K562 (cell line): ENCODE results near the gene EXT2. TPM values are rescaled to one million over a fixed set of nuclear protein-coding genes. Genes with fewer than 3 reads are reported as not detected.

Experiments used
- ATAC-seq: fragments of 200-7000 bp; cut with Tn5 transposase; 3 replicates; pipeline ENCODE4 v1.9.1; 2020; ENCODE audit warnings: moderate library complexity
- BruUV-seq: library from RNA; stranded (reverse); fragments of 400-500 nt; replicated peaks from 2 replicates; lab custom pipeline; 2021; lab: Mats Ljungman, UMichigan
- CTCF ChIA-PET: fragments of 300-600 bp; formaldehyde crosslinking; extraction: SDS; loops from one replicate; lab custom pipeline; 2021; ENCODE audit warnings: low intra/inter-chr PET ratio; lab: Yijun Ruan, JAX
- POLR2A ChIA-PET: fragments of 300-600, 350-650 bp; sonication (Branson Sonifier 250); formaldehyde crosslinking; extraction: SDS; loops from one replicate; lab custom pipeline; 2021; ENCODE audit warnings: antibody characterized with exemption, inconsistent platforms; lab: Yijun Ruan, JAX
- DNase-seq, 4 experiments: peaks; one replicate each; pipeline versions ENCODE4 v3.0.0 to v3.0.0-alpha.2; 2011 to 2018; ENCODE audit warnings: low spot score in 3 of 4, mixed read lengths in 3 of 4; ENCODE audit errors: extremely low read depth in 1 of 4
- FAIRE-seq: peaks from 2 replicates; lab custom pipeline; 2011; peaks lifted over from hg19 to GRCh38; lab: Jason Lieb, UNC
- H2AFZ ChIP-seq: 2 replicates; pipeline ENCODE4 v1.6.0; 2011; ENCODE audit warnings: low read depth, low read length, control low read depth, inconsistent platforms
- H3K27ac ChIP-seq: fragments of 200-600 bp; 3 replicates; pipeline ENCODE4 v1.8.0; 2011; ENCODE audit warnings: low read depth, mild to moderate bottlenecking, control low read depth, inconsistent platforms, low read length, moderate library complexity, mixed read lengths; ENCODE audit errors: extremely low read depth
- H3K27me3 ChIP-seq, 2 experiments: fragments of 300-600 bp in 1 of 2; 2 replicates in 1 of 2; 3 replicates in 1 of 2; pipeline versions ENCODE4 v1.6.0 to v1.8.0; 2011; ENCODE audit warnings: inconsistent platforms in 2 of 2, low read length in 2 of 2, mild to moderate bottlenecking in 1 of 2, mixed read lengths in 1 of 2, moderate library complexity in 1 of 2; ENCODE audit not compliant: control insufficient read depth in 2 of 2, insufficient read depth in 2 of 2
- H3K36me3 ChIP-seq: fragments of 300-600 bp; 3 replicates; pipeline ENCODE4 v1.8.0; 2011; ENCODE audit warnings: mild to moderate bottlenecking, low read length, inconsistent platforms; ENCODE audit not compliant: control insufficient read depth, insufficient read depth
- H3K4me1 ChIP-seq, 2 experiments: fragments of 200-600 bp in 1 of 2; replicated peaks in 1 of 2; 2 replicates in 1 of 2; 3 replicates in 1 of 2; pipeline versions ENCODE4 v1.5.1 to v1.8.0; 2011; ENCODE audit warnings: inconsistent platforms in 2 of 2, low read length in 2 of 2, mild to moderate bottlenecking in 1 of 2, mixed read lengths in 1 of 2, moderate library complexity in 1 of 2; ENCODE audit not compliant: control insufficient read depth in 2 of 2, insufficient read depth in 2 of 2
- H3K4me2 ChIP-seq: 2 replicates; pipeline ENCODE4 v1.6.1; 2011; ENCODE audit warnings: low read length, control low read depth, inconsistent platforms, mixed read lengths; ENCODE audit not compliant: insufficient read depth
- H3K4me3 ChIP-seq: fragments of 200-600 bp; sonication (generic), shearing (Covaris generic); 2 replicates; pipeline ENCODE4 v1.5.1; 2016; ENCODE audit warnings: control low read depth, inconsistent platforms
- H3K79me2 ChIP-seq: fragments of 200-600 bp; 3 replicates; pipeline ENCODE4 v1.8.0; 2011; ENCODE audit warnings: low read length, inconsistent platforms; ENCODE audit not compliant: control insufficient read depth, insufficient read depth
- H3K9ac ChIP-seq, 2 experiments: 2 replicates each; pipeline versions ENCODE4 v1.6.0 to v1.6.1; 2011; ENCODE audit warnings: low read depth in 2 of 2, low read length in 2 of 2, control low read depth in 1 of 2, inconsistent platforms in 1 of 2, mild to moderate bottlenecking in 1 of 2, mixed read lengths in 1 of 2; ENCODE audit not compliant: insufficient read depth in 1 of 2
- H3K9me1 ChIP-seq: one replicate; pipeline ENCODE4 v1.6.0; 2011; ENCODE audit warnings: inconsistent platforms, mild to moderate bottlenecking, low read length, moderate library complexity; ENCODE audit not compliant: control insufficient read depth, insufficient read depth
- H3K9me3 ChIP-seq: replicated peaks from 2 replicates; pipeline ENCODE4 v1.5.1; 2011; ENCODE audit warnings: low read depth, low read length, inconsistent platforms; ENCODE audit not compliant: control insufficient read depth, insufficient read depth
- H4K20me1 ChIP-seq: replicated peaks from 2 replicates; pipeline ENCODE4 v1.6.1; 2011; ENCODE audit warnings: low read length, inconsistent platforms, mixed read lengths; ENCODE audit not compliant: control insufficient read depth, insufficient read depth
- HDAC2 ChIP-seq: fragments of 450-650 bp; IDR thresholded peaks from 2 replicates; pipeline ENCODE4 v1.6.1; 2016; ENCODE audit warnings: mild to moderate bottlenecking
- HOXB6 ChIP-seq: fragments of 250-450 bp; sonication (Bioruptor Pico); IDR thresholded peaks from 2 replicates; pipeline ENCODE4 v1.5.1; 2022; ENCODE audit warnings: mild to moderate bottlenecking, borderline replicate concordance
- JUNB ChIP-seq: fragments of 450-650 bp; formaldehyde crosslinking; conservative IDR thresholded peaks from 2 replicates; pipeline ENCODE4 v1.4.0; 2020; ENCODE audit warnings: mild to moderate bottlenecking
- KLF10 ChIP-seq: fragments of 250-450 bp; sonication (Bioruptor Pico); IDR thresholded peaks from 2 replicates; pipeline ENCODE4 v1.6.1; 2021; ENCODE audit warnings: matching md5 sums
- MCM2 ChIP-seq: fragments of 450-650 bp; IDR thresholded peaks from 2 replicates; pipeline ENCODE4 v1.6.1; 2017; ENCODE audit warnings: low read depth, mild to moderate bottlenecking
- PCBP2 ChIP-seq: fragments of 200-400 bp; formaldehyde crosslinking; IDR thresholded peaks from 2 replicates; pipeline ENCODE4 v1.6.1; 2018; ENCODE audit warnings: low read length, low read depth, mild to moderate bottlenecking, moderate library complexity; ENCODE audit not compliant: poor library complexity, severe bottlenecking
- PKNOX1 ChIP-seq: fragments of 450-650 bp; IDR thresholded peaks from 2 replicates; pipeline ENCODE4 v1.6.1; 2016
- ZNF316 ChIP-seq: fragments of 450-650 bp; IDR thresholded peaks from 2 replicates; pipeline ENCODE4 v1.6.1; 2016
- WGBS: fragments of 100-300 bp; shearing (Covaris generic); methylation state at CpG from one replicate; pipeline ENCODE4 v1.1.6; 2016; ENCODE audit warnings: low coverage, mixed read lengths; ENCODE audit not compliant: insufficient coverage; ENCODE audit errors: missing lambda C conversion rate; 5-methylcytosine and 5-hydroxymethylcytosine counted together
- in situ Hi-C: fragments of 300-500 bp; cut with MboI; formaldehyde crosslinking; loops from 4 replicates; pipeline ENCODE4 v1.15.0; 2018; ENCODE audit warnings: inconsistent platforms, mixed read lengths
- intact Hi-C: fragments of 100-400 bp; cut with micrococcal nuclease; formaldehyde crosslinking; loops from 2 replicates; pipeline ENCODE4 v1.14.2; 2022
- polyA plus RNA-seq, 8 experiments: library from polyadenylated mRNA; depleted of rRNA in 4 of 8; stranded (reverse) in 5 of 8; unstranded in 3 of 8; fragments of >200 nt; fragmentation: Nextera tagmentation in 2 of 8; fragmentation: Illumina TruSeq in 1 of 8; extraction: Ambion mirVana in 2 of 8; extraction: Trizol in 1 of 8; gene quantifications; 2 replicates each; pipeline versions ENCODE4 v1.2.1 to v1.2.3, GENCODE V29; 2011 to 2014; ENCODE audit warnings: inconsistent platforms in 1 of 8, missing spikeins in 1 of 8
- total RNA-seq, 7 experiments: library from RNA; depleted of rRNA in 6 of 7; stranded (reverse); fragments of >200 nt in 6 of 7; fragmentation: Illumina TruSeq in 2 of 7; extraction: Trizol in 2 of 7; gene quantifications; 2 replicates each; pipeline versions ENCODE4 v1.2.1 to v1.2.3, GENCODE V29; 2011 to 2021; ENCODE audit warnings: low replicate concordance in 1 of 7
- TF ChIP-seq, protein P1 (sequence below): fragments of 250-450 bp; sonication (Bioruptor Pico); IDR thresholded peaks from 2 replicates; pipeline ENCODE4 v1.4.0; 2020; ENCODE audit warnings: mild to moderate bottlenecking, moderate library complexity

The EXT2 gene
- total and polyA plus RNA-seq, 9 of the 15 experiments (the other 6 are each of a cell fraction or from before 2014, with no cell fraction given) = 7.5 to 52.1 (median 38.1) TPM

GRCh38 chr11:44219830-44220796, 124.6 kb downstream of the EXT2 start (continued):
- TF ChIP-seq HDAC2 (no peak), MCM2 (no peak), JUNB (CRISPR knock-in tag) (no peak), PKNOX1 (no peak)
- TF ChIP-seq, all 486 proteins: peak for 5

- Histone ChIP-seq H3K79me2 (no peaks in the 10 kb centered on the region), H3K9ac (no peak overlapping the region), H3K4me1 (peaks cover 3 to 6% of the 10 kb centered on the region in 2 experiments; a peak in 3 of 5 replicates), H3K36me3 (no peaks in the 10 kb centered on the region; the same call in 2 of the 3 replicates), H4K20me1 (0 out of 2 replicates have a peak, but pooled peaks cover 3% of the 10 kb centered on the region), H3K27ac (no peak overlapping the region), H3K9me3 (no peaks in the 10 kb centered on the region), H3K4me2 (no peak overlapping the region), H3K27me3 (no peaks in the 10 kb centered on the region), H3K4me3 (no peak overlapping the region), H3K9me1 (no peaks in the 10 kb centered on the region), H2AFZ (no peak overlapping the region)
- ChIA-PET POLR2A (interaction anchor here (0.8 kb wide), 1 partner anchor 356 kb away, joined by 3 read pairs; no protein-coding TSS in a partner anchor), CTCF (no interaction called here)
- ATAC-seq = no peak
- in situ Hi-C loops = no loop called here
- no TSS peak for BruUV-seq
- DNase-seq = no peak
- WGBS = 62% methylated on average over 3 of the region's 3 CpGs
- intact Hi-C loops = no loop called here
- FAIRE-seq = no peak
- TF ChIP-seq, protein P1, sequence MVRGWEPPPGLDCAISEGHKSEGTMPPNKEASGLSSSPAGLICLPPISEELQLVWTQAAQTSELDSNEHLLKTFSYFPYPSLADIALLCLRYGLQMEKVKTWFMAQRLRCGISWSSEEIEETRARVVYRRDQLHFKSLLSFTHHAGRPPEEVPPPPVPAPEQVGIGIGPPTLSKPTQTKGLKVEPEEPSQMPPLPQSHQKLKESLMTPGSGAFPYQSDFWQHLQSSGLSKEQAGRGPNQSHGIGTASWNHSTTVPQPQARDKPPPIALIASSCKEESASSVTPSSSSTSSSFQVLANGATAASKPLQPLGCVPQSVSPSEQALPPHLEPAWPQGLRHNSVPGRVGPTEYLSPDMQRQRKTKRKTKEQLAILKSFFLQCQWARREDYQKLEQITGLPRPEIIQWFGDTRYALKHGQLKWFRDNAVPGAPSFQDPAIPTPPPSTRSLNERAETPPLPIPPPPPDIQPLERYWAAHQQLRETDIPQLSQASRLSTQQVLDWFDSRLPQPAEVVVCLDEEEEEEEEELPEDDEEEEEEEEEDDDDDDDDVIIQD (CRISPR knock-in tag) = no peak
- TF ChIP-seq KLF10 (no peak), PCBP2 (no peak), HOXB6 (no peak), ZNF316 (no peak)
Observed at GRCh38 chr11:44221456-44221855, 126.0 kb downstream of the EXT2 start.
